NCI-H226 (cell line): ENCODE measurements around the gene SCRN1.
"Not testable (repeated sequence)": the region's sequence is repeated elsewhere in the genome, so short reads cannot be mapped to it uniquely, and the experiment has no call there.

Experiments
- DNase-seq: peaks from one replicate; pipeline ENCODE4 v3.0.0-alpha.2; 2015

The SCRN1 gene

GRCh38 chr7:29965030-29965429 lies 24.6 kb downstream of the SCRN1 start:
- DNase-seq = no peak

GRCh38 chr7:29962035-29962434 lies 27.6 kb downstream of the SCRN1 start:
- no peak for DNase-seq

- not testable (repeated sequence) for DNase-seq
Observed at GRCh38 chr7:29961611-29962010, 28.0 kb downstream of the SCRN1 start.

- DNase-seq = no peak
Observed at GRCh38 chr7:29958667-29959358, 30.8 kb downstream of the SCRN1 start.

- no peak for DNase-seq
Observed at GRCh38 chr7:29957521-29958310, 31.9 kb downstream of the SCRN1 start.

GRCh38 chr7:29956487-29956836 lies 33.1 kb downstream of the SCRN1 start:
- DNase-seq = no peak

- no peak for DNase-seq
Observed at GRCh38 chr7:29955799-29956486, 33.7 kb downstream of the SCRN1 start.

- no peak for DNase-seq
Observed at GRCh38 chr7:29955075-29955792, 34.4 kb downstream of the SCRN1 start.

GRCh38 chr7:29953726-29954347 lies 35.8 kb downstream of the SCRN1 start:
- DNase-seq = no peak

GRCh38 chr7:29951206-29951605 lies 38.4 kb downstream of the SCRN1 start:
- DNase-seq = no peak

GRCh38 chr7:29950480-29950879 lies 39.1 kb downstream of the SCRN1 start:
- no peak for DNase-seq

- no peak for DNase-seq
Observed at GRCh38 chr7:29948587-29948986, 41.0 kb downstream of the SCRN1 start.

GRCh38 chr7:29946428-29947186 lies 43.0 kb downstream of the SCRN1 start:
- no peak for DNase-seq

GRCh38 chr7:29945259-29945809 lies 44.3 kb downstream of the SCRN1 start:
- no peak for DNase-seq

GRCh38 chr7:29940199-29940598 lies 49.4 kb downstream of the SCRN1 start:
- no peak for DNase-seq

- DNase-seq = no peak
Observed at GRCh38 chr7:29937132-29937531, 52.5 kb downstream of the SCRN1 start.

GRCh38 chr7:29935111-29935510 lies 54.5 kb downstream of the SCRN1 start:
- no peak for DNase-seq

- DNase-seq = no peak
Observed at GRCh38 chr7:29929018-29929807, 60.4 kb downstream of the SCRN1 start.

- DNase-seq = no peak
Observed at GRCh38 chr7:29926741-29927140, 62.9 kb downstream of the SCRN1 start.

GRCh38 chr7:29926216-29926615 lies 63.4 kb downstream of the SCRN1 start:
- no peak for DNase-seq

GRCh38 chr7:29924684-29925083 lies 64.9 kb downstream of the SCRN1 start:
- DNase-seq = no peak
